Osteoblast (primary cell): Measurements from ENCODE around the gene PROM1. TPM values are rescaled to one million over a fixed set of nuclear protein-coding genes. Genes with fewer than 3 reads are reported as not detected.

Source experiments
- DNase-seq: peaks from one replicate; pipeline ENCODE4 v3.0.0; 2011; ENCODE audit warnings: low spot score, mixed read lengths; ENCODE audit not compliant: insufficient read length; ENCODE audit errors: missing footprints
- H2AFZ ChIP-seq: 2 replicates; pipeline ENCODE4 v1.6.0; 2011; ENCODE audit warnings: mild to moderate bottlenecking, low read length
- H3K27ac ChIP-seq: 2 replicates; pipeline ENCODE4 v1.5.1; 2011; ENCODE audit warnings: mild to moderate bottlenecking, low read depth, low read length, moderate library complexity
- H3K27me3 ChIP-seq: 2 replicates; pipeline ENCODE4 v1.6.0; 2012; ENCODE audit warnings: mild to moderate bottlenecking, control low read depth, inconsistent platforms, low read length, moderate library complexity; ENCODE audit not compliant: insufficient read depth
- H3K36me3 ChIP-seq: 2 replicates; pipeline ENCODE4 v1.5.1; 2011; ENCODE audit warnings: mild to moderate bottlenecking, low read length, control low read depth, moderate library complexity; ENCODE audit not compliant: insufficient read depth
- H3K4me1 ChIP-seq: 2 replicates; pipeline ENCODE4 v1.5.1; 2011; ENCODE audit warnings: mild to moderate bottlenecking, low read length, control low read depth, moderate library complexity; ENCODE audit not compliant: insufficient read depth
- H3K4me2 ChIP-seq: 2 replicates; pipeline ENCODE4 v1.6.0; 2011; ENCODE audit warnings: mild to moderate bottlenecking, low read length; ENCODE audit not compliant: insufficient read depth
- H3K4me3 ChIP-seq: fragments of 200-600 bp; sonication (generic); 3 replicates; pipeline ENCODE4 v1.5.1; 2012; ENCODE audit warnings: mild to moderate bottlenecking, low read length, inconsistent platforms; ENCODE audit not compliant: insufficient read depth
- H3K79me2 ChIP-seq: 2 replicates; pipeline ENCODE4 v1.6.0; 2012; ENCODE audit warnings: mild to moderate bottlenecking, low read length, control low read depth, inconsistent platforms; ENCODE audit not compliant: insufficient read depth
- H3K9me3 ChIP-seq: 2 replicates; pipeline ENCODE4 v1.5.1; 2011; ENCODE audit warnings: low read depth, low read length, control low read depth
- H4K20me1 ChIP-seq: 2 replicates; pipeline ENCODE4 v1.6.0; 2012; ENCODE audit warnings: mild to moderate bottlenecking, low read length, control low read depth; ENCODE audit not compliant: insufficient read depth
- total RNA-seq: library from RNA; depleted of rRNA; stranded (reverse); fragments of >200 nt; gene quantifications from 2 replicates; pipeline ENCODE4 v1.2.3, GENCODE V29; 2012
- TF ChIP-seq, protein P1 (sequence below): IDR thresholded peaks from 2 replicates; pipeline ENCODE4 v1.5.1; 2011; ENCODE audit warnings: mild to moderate bottlenecking, low read depth, low read length, moderate library complexity; ENCODE audit errors: extremely low read depth

Gene PROM1
- total RNA-seq, 1 donor, result not detected

DNA sequence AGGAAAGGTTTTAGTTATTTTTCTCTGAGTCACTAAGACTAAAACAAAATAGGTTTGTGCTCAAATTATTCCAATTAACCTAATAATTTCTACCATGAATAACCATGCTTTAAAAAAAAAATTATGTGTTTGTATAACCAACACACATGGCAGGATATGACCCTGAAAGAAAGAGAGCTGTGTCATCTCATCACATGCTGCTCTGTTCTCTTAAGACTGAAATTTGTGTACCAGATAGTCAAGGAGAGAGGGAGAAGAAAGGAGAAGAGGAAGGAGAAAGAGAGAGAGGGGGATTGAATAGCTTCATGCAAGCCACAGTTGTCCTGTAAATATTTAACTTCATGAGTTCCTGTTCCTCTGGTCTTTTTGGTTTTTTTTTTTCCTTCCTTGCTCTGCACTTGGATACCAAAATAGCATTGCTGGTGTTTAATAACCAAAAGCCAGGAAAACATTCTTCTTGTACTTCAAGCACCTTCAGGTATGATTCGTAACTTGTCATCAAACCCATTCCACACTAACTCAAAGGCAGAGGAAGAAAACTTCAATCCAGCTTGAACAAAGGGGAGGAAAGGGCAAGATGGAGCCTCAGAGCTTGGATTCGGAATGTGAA lies 6.4 kb upstream of the PROM1 start:
- no peak overlapping the region for H3K4me3 ChIP-seq
- H3K27me3 ChIP-seq, result peaks cover 78% of the 10 kb centered on the region
- H4K20me1 ChIP-seq, result no peaks in the 10 kb centered on the region
- H3K4me2 ChIP-seq, result no peak overlapping the region
- H3K36me3 ChIP-seq, result no peaks in the 10 kb centered on the region
- H3K27ac ChIP-seq, result no peak overlapping the region
- no peaks in the 10 kb centered on the region for H3K9me3 ChIP-seq
- H3K4me1 ChIP-seq, result no peaks in the 10 kb centered on the region
- H2AFZ ChIP-seq, result no peak overlapping the region
- no peaks in the 10 kb centered on the region for H3K79me2 ChIP-seq
- TF ChIP-seq, protein P1, sequence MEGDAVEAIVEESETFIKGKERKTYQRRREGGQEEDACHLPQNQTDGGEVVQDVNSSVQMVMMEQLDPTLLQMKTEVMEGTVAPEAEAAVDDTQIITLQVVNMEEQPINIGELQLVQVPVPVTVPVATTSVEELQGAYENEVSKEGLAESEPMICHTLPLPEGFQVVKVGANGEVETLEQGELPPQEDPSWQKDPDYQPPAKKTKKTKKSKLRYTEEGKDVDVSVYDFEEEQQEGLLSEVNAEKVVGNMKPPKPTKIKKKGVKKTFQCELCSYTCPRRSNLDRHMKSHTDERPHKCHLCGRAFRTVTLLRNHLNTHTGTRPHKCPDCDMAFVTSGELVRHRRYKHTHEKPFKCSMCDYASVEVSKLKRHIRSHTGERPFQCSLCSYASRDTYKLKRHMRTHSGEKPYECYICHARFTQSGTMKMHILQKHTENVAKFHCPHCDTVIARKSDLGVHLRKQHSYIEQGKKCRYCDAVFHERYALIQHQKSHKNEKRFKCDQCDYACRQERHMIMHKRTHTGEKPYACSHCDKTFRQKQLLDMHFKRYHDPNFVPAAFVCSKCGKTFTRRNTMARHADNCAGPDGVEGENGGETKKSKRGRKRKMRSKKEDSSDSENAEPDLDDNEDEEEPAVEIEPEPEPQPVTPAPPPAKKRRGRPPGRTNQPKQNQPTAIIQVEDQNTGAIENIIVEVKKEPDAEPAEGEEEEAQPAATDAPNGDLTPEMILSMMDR, result no peak
- no peak for DNase-seq

DNA sequence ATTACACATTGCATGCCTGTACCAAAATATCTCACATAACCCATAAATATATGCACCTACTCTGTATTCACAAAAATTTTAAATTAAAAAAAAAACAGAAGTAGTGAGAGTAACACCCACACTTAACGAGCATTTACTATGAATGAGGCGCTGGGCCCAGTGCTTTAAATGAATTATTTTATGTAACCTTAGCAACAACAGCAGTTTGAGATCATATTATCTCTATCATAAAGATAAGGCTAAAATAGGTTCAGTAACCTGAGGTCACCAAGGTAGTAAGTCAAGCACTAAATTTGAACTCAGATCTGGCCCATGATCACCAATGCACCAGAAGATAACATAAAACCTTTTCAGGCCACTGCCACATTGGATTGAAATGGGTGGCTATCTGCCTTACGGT lies 5.3 kb upstream of the PROM1 start:
- H3K4me2 ChIP-seq, result no peak overlapping the region
- no peaks in the 10 kb centered on the region for H3K79me2 ChIP-seq
- H3K9me3 ChIP-seq, result no peaks in the 10 kb centered on the region
- H3K4me3 ChIP-seq, result no peak overlapping the region
- no peak overlapping the region for H3K27ac ChIP-seq
- H2AFZ ChIP-seq, result no peak overlapping the region
- H3K4me1 ChIP-seq, result no peaks in the 10 kb centered on the region
- no peaks in the 10 kb centered on the region for H3K36me3 ChIP-seq
- peaks cover 82% of the 10 kb centered on the region for H3K27me3 ChIP-seq
- DNase-seq, result no peak
- TF ChIP-seq, protein P1, result no peak
- no peaks in the 10 kb centered on the region for H4K20me1 ChIP-seq

DNA sequence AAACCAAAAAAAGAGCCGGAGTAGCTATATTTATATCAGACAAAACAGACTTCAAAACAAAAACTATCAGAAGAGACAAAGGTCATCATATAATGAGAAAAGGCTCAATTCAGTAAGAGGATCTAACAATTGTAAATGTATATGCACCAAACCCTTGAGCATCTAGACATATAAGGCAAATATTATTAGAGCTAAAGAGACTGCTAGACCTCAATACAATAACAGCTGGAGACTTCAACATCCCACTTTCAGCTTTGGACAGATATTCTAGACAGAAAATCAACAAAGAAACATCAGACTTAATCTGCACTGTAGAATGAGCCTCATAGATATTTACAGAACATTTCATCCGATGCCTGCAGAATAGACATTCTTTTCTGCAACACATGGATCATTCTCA lies 4.8 kb upstream of the PROM1 start:
- no peaks in the 10 kb centered on the region for H3K9me3 ChIP-seq
- H3K4me1 ChIP-seq, result no peaks in the 10 kb centered on the region
- H3K36me3 ChIP-seq, result no peaks in the 10 kb centered on the region

DNA sequence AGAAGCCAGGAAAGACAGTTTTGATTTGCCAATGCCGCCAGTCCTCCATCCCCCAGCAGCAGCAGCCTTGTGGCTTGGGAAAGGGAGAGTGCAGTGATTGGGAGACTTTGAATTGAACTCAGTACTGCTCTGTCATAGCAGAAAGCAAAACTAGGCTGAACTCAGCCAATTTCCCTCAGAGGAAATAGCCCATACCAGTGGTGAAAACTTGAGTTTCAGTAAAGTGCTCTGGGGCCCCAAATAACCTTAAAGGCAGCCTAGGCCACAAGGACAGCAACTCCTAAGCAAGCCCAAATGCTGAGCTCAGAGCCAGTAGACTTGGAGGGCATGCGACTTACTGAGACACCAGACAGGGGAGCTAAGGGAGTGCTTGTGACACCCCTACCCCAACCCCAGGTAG lies 2.0 kb upstream of the PROM1 start:
- H3K27ac ChIP-seq, result no peak overlapping the region
- no peak overlapping the region for H2AFZ ChIP-seq
- H3K4me1 ChIP-seq, result no peaks in the 10 kb centered on the region
- H3K9me3 ChIP-seq, result no peaks in the 10 kb centered on the region
- DNase-seq, result no peak
- TF ChIP-seq, protein P1, result no peak
- H3K27me3 ChIP-seq, result peaks cover 86% of the 10 kb centered on the region
- no peaks in the 10 kb centered on the region for H3K79me2 ChIP-seq
- H3K4me2 ChIP-seq, result no peak overlapping the region
- H4K20me1 ChIP-seq, result no peaks in the 10 kb centered on the region
- no peak overlapping the region for H3K4me3 ChIP-seq
- H3K36me3 ChIP-seq, result no peaks in the 10 kb centered on the region

More for the DNA sequence above, 4.8 kb upstream of the PROM1 start:
- no peak for DNase-seq
- Histone ChIP-seq H3K27me3 (peaks cover 82% of the 10 kb centered on the region), H3K4me2 (no peak overlapping the region), H3K79me2 (no peaks in the 10 kb centered on the region), H3K4me3 (no peak overlapping the region), H3K27ac (no peak overlapping the region), H4K20me1 (no peaks in the 10 kb centered on the region), H2AFZ (no peak overlapping the region)
- TF ChIP-seq, protein P1, result no peak
